HL-60/S4 treated with phorbol 12-myristate 13-acetate at 8.2 ng/mL for 4 days and 3 days (cell line): ENCODE measurements around the gene SOCS3.

Experiments used
- in situ Hi-C: fragments of 300-500 bp; cut with MboI; formaldehyde crosslinking; loops from 2 replicates; pipeline ENCODE4 v1.15.0; 2022; ENCODE audit warnings: low sequenced_read_pairs

Gene SOCS3

DNA sequence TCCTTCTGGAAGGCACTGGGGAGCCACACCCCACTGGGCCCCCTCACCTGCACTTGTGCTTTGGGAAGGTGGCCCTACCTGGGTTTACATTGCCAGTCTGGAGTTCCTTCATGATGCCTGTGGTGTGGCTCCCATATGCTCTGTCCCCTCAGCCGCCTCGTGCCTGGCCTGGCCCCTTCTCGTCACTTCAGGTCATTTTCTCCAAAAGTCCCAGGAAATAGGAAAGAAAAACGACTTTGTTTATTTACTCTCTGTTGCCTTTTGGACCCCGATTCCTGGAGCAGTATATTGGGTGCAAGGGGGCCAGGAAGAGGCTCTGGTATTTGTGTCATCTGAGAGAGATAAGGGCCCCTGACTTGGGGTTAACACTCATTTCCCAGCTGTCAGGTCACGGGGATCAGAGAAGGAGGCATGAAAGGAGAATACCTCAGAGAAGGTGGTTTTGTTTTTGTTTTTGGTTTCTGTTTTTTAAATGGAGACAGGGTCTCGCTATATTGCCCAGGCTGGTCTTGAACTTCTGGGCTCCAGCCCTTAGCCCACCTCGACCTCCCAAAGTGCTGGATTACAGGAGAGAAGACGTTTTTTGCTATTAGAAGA lies 4.7 kb downstream of the SOCS3 start:
- in situ Hi-C loops, result no loop called here

GRCh38 chr17:78353834-78354233 lies 6.0 kb downstream of the SOCS3 start:
- in situ Hi-C loops, result no loop called here

DNA sequence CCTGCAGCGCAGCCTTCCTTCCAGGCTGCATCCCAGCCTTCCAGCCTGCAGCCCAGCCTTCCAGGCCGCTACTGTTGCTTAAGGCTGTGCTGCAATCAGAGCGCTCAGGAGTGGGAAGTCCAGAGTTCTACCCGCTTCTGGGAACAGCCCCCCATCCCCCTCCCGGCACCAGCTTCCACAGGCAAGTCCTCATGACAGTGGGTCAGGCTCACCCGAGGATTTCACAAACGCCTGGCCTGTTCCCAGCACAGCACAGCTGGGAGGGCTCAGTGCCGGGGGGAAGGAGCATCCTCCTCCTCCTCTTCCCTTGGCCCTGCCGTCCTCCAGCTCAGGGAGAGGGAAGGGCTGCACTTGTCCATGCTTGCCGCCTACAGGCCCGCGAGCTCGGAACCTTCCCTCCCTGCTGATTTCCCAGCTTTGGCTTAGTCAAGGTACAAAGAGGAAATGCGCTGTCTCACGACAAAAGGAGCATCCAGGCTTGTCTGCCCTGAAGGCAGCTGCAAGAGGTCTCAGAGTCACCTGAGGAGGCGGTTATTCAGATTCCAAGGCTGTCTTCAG lies 8.3 kb downstream of the SOCS3 start:
- in situ Hi-C loops, result no loop called here

- in situ Hi-C loops, result no loop called here
These were observed 9.8 kb downstream of the SOCS3 start for GRCh38 chr17:78349891-78350642.

DNA sequence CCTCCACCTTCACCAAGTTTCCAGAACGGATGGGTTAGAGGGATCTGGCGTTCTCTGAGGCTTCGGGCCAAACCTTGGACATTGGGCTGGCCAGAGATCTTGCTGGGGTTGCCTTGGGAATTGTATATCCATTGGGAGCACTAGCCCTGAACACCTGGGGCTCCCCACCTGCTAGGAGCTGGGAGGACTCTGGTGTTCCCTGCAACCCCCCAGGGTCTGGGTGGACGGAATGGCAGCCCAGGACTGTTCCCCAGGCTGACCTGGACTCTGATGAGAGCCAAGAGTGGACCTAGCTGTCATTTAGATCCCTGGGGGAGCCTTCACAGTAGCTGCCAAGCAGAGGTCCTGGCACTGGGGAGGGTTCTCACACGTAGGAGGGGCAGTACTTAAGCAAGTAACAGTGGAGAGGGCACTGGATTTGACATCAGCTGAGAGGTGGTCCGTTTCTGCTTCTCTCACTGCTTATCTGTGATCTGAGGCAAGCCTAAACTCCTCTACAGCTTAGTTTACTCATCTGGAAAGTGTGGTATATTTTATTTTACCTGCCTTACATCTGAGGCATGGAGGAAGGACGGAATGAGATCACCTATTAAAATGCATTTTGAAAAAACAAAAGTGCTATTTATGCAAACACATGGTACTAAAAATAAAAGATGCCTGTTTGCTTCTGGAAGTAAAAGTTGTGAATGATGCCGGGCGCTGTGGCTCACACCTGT lies 11.7 kb downstream of the SOCS3 start:
- in situ Hi-C loops, result no loop called here

DNA sequence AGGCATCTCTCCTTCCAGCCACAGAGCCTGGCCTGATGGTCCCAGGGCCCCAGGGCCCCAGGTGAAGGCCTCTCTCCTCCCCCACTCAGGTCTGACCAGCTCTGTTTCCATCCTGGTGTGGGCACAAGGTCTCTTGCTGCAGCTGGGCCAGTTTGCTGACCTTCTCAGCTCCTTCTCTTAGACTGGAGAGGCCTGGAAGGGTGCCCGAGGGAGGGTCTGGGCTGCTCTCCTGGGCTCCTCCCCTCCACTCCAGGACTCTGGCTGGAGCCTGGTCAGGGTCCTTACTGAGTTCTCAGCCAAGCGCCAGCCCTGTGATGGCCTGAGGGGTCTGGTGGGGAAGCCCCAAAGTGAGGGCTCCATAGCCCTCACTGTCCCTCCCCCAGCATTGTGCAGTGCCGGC lies 12.4 kb downstream of the SOCS3 start:
- in situ Hi-C loops, result no loop called here

DNA sequence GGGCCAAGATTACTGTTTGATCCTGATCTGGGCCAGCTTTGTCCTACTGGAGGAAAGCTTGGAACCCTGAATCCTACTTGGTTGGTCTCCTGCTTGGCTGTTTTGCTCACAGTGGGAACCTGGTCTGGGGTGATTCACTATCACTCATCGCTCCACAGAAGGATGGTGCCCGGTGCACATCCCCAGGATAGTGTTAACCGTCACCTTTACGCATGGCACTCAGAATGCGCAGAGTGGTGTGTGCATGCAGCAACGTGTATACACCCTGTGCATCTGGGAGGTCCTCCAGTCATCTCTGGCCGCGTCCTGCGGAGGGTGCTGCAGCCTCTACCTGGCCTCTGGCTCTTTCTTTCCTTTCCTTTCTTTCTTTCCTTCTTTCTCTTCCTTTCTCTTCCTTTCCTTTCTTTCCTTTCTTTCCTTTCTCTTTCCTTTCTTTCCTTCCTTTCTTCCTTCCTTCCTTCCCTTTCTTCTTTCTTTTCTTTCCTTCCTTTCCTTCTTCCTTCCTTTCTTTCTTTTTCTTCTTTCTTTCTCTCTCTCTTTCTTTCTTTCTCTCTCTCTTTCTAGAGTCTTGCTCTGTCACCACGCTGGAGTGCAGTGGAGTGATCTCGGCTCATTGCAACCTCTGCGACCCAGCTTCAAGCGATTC lies 13.1 kb downstream of the SOCS3 start:
- in situ Hi-C loops, result no loop called here

DNA sequence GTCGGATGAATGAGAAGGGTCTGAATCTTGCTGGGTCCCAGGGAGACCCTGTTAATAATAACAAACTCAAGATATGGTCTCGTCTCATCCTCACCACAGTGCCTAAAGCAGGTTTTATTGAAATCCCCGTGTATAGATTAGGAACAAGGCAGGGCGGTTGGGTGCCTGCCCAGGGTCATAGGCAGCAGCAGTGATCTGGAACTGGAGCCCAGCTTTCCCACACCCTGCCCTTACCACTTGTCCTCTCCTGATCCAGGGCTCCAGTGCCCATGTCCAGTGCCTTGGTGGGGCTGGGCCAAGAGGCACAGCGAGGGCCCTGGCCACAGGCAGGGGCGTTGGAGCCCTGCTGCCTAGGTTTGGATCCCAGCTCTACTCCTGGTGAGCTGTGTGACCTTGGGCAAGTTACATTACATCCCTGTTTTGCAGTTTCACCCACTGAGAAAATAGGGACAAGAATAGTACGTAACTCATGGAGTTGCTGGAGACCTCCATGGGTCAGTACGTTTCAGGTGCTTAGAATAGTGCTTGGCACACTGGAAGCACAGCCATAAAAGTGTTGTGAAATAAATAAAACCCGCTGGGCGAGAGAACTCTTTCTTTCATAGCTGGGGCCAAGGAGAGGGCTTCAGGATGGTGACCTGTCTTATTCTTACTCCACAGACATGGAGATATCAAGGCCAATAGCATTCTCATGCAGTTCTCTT lies 13.9 kb downstream of the SOCS3 start:
- in situ Hi-C loops, result no loop called here

DNA sequence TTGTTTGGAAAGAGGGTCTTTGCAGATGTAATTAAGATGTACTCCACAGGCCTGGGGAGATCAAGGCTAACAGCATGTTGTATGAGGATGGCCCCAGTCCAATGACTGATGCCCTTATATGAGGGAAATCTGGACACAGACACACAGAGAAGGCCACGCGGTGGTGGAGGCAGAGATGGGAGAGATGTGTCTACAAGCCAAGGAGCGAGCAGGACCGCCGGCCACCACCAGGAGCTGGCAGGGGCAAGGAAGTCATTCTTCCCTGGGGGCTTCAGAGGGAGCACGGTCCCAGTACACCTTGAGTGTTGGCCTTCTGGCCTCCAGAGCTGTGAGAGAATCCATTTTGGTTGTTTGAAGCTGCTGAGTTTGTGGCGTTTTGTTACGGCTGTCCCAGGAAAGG lies 14.7 kb downstream of the SOCS3 start:
- in situ Hi-C loops, result no loop called here

DNA sequence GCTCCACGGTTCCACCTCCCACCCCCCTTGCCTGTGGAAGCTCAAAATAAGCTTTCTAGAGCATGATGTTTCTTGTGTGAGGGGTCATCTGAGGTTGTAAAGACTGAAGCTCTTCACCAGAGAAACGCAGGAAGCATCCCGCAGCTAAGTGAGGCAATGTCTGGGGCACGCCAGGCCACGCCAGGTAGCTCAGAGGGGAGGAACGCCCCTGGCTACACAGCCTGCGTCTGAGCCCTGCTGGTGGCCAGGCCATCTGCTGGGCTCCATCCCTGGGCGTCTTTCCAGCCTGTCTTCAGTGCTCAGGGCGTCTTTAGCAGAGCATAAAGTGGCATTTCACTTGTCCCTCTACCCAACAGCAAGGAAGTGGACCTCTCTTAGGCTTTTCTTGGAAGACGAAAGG lies 15.2 kb downstream of the SOCS3 start:
- in situ Hi-C loops, result no loop called here

DNA sequence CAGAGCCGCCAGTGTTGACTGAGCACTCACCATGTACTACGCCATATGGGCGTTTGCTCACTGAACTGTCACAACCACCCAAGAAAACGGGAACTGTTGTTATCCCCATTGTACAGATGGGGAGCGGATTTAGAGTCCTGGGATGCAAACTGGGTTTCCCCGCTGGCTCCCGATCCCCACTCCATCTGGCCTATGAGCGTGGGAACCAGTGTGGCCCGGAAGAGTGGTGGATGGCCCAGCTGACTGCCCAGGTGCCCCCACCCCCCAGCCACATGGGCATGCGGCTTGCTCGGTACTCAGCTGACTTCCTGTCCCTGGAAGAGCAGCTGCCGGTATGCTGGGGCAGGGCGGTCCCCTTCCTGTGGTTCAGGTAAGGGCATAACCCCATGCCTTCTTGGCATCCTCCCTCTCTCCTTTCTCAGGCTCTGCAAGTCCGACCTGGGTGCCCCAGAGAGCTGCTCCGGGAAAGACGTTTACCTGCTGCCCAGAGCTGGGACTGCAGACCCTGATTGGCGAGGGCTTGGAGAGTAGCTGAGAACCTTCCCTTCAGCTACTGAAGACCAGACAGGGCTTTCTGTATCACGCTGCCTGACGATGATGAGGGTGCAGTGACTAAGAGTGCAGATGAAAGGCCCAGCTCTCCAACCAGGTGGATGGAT lies 16.2 kb downstream of the SOCS3 start:
- in situ Hi-C loops, result no loop called here

DNA sequence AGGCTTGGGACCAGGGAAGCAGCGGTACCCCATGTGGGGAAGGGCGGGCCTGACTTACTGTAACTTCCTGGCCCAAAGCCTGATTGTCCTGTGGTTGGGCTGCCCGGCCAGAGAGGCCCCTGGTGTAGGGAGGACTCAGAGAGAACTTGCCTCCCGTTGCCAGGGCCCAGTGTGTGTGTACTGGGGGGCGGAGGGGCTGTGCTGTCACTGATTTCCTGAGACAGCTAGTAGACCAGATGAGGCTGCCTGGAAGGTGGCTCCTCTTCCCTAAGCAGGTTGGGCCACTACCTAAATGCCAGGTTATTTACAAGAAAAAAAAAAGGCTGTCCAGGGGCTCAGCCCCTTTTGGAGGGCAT lies 16.7 kb downstream of the SOCS3 start:
- in situ Hi-C loops, result no loop called here

DNA sequence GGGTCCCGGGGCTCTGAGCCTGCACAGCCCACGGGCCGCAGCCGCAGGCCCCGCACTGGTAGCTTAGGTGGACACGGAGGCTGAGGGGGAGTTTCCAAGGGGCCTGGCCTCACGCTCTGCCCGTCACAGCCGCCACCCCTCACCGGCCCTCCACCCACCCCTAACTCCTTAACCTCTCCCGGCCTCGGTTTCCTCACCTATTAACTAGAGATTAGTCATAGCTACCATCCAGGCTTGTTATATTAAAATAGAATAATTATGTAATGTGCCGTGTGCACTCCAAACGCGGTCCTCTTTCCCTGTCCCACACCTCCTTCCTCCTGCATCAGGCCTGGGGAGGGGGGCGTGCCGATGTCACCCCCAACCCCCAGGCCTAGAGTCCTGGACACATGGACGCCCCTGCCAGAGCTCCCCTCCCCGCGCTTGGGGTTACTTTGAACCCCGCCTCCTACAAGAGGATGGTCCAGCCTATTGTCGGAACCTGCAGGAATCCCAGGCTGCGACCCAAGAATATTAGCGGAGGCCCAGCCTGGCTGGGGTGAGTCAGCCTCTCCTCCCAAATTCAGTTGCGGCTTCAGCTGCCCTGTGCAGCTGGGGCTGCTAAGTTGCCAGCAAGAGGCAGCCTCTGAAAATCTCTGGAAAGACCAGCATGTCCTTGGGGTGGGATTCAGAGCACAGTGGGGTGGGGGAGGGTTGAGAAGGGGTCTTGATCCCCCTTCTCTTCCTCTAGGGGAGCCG lies 17.3 kb downstream of the SOCS3 start:
- in situ Hi-C loops, result no loop called here

- in situ Hi-C loops, result no loop called here
These were observed 18.1 kb downstream of the SOCS3 start for GRCh38 chr17:78341559-78342448.

DNA sequence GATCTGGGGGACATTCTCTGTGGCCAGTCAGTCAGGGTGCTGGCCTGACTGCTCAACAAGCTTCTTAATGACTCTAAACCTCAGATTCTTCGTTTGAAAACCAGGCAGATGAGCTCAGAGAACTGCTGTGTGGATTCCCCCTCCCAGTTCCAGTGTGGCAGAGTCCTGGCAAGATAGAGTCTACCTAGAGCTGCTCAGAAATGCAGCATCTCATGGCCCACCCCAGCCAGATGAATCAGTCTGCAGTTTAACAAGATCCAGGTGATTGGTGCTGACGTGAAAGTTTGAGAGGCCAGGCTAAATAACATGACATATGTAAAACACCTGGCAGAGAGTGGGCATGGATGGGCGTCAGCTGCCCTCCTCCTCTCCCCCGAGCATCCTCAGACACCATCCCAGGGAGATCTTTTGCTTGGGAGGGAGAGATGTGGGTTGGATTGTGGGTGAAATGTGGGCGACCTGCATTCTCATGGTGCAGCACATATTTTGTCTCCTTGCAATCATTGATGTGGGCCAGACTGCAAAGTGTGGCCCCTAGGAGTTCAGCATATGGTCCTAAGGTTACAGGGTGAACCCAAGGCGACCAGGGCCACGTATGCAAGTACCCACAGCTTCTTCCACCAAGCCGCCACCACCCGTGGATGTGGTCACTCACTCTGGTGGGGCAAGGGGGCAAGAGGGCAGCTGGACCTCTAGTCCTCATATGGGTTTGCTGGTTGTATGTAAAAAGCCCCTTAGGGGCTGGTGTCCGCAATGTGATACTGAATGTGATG lies 19.5 kb downstream of the SOCS3 start:
- in situ Hi-C loops, result no loop called here

GRCh38 chr17:78338486-78339259 lies 21.2 kb downstream of the SOCS3 start:
- in situ Hi-C loops, result no loop called here
